Sciatic nerve (tissue), 2 donors: ENCODE data around the gene PGK1. TPM values are rescaled to one million over a fixed set of nuclear protein-coding genes. Genes with fewer than 3 reads are reported as not detected.
"Not testable (repeated sequence)": the region's sequence is repeated elsewhere in the genome, so short reads cannot be mapped to it uniquely, and the experiment has no call there.

Experiments
- ATAC-seq: fragments of 200-7000 bp; cut with Tn5 transposase; one replicate; pipeline ENCODE4 v1.9.1; 2020; ENCODE audit warnings: mild to moderate bottlenecking, moderate library complexity
- DNase-seq: peaks from one replicate; pipeline ENCODE4 v3.0.0-alpha.2; 2020; ENCODE audit warnings: low spot score
- intact Hi-C: fragments of 100-400 bp; cut with DNase I; formaldehyde crosslinking; loops from one replicate; pipeline ENCODE4 v1.14.2; 2022
- total RNA-seq: library from RNA; stranded (reverse); fragmentation: NEBNext Ultra II Directional; extraction: Animal tissue kit (Norgen Biotek cat#: 25700); gene quantifications from one replicate; pipeline ENCODE4 v1.2.1, GENCODE V29; 2021
- donor health status: DM: no; HTN: no; CAD: no.
- donor health status: DM: no; HTN: no; CAD: no.

The PGK1 gene
- total RNA-seq, 1 donor from 2014 or later, result 194 TPM

DNA sequence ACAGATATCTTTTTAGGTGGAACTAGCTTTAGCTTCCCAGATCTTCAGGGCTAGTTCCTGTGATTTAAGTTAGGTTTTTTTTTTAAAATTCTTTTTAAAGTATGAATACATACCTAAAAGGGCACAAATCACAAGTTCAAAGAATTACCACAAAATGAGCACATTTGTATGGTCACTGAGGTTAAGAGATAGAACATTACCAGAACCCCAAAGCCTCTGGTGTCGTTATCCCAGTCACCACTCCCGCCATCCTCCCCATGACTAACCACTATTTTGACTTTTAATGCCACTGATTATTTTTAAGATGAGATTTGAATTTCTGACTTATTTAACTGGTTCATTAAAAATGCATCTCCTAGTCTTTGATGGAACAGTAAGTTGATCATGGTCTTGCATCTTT is 5.4 kb downstream of the PGK1 start:
- no peak for ATAC-seq
- intact Hi-C loops, result no loop called here
- no peak for DNase-seq

DNA sequence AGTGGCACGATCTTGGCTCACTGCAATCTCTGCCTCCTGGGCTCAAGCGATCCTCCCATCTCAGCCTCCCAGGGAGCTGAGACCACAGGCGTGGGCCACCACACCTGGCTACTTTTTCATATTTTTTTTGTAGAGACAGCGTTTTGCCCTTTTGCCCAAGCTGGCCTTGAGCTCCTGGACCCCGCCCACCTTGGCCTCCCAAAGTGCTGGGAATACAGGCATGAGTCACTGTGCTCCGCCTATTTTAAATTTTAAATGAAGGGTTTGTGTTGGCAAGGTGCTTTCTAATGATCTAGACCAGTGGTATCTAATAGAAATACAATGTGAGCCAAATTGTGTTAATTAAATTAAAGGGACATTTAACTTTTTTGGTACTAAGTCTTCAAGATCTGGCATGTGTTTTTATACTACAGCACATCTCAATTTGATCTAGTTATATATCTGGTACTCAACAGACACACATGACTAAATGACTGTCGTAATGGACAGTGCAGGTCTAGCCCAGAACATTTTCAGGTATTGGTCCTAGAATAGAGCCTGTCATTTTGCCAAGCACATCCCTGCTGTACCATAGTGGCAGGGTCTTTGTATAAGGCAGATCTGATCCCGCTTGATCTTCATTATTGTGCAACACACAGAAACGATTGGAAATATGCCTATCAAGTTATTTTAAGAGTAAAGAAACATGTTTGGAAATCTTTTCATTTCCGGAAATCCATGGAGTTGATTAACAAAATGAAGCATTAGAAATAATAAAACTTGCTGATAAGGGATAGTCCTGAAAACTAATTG is 7.3 kb downstream of the PGK1 start:
- intact Hi-C loops, result no loop called here
- no peak for DNase-seq
- no peak for ATAC-seq

DNA sequence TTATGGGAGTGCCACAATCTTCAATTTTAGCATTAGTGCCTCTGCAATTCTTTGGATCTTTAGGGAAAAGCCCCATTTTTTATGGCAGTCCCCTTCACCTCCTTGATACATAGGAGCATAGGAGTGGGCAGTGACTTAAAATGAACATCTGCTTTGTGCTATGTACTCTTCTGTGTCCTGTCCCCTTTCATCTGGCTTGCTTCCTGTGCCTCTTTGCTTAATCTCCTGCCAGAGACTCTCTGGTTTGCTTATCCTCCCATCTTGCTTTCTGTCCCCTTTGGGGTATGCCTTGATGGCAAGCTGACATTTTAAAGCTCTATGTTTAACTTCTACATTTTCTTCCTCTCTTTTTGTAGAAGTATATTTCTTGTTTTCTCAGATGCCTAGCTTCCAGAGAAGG is 12.3 kb downstream of the PGK1 start:
- ATAC-seq, result no peak
- intact Hi-C loops, result no loop called here
- no peak for DNase-seq

DNA sequence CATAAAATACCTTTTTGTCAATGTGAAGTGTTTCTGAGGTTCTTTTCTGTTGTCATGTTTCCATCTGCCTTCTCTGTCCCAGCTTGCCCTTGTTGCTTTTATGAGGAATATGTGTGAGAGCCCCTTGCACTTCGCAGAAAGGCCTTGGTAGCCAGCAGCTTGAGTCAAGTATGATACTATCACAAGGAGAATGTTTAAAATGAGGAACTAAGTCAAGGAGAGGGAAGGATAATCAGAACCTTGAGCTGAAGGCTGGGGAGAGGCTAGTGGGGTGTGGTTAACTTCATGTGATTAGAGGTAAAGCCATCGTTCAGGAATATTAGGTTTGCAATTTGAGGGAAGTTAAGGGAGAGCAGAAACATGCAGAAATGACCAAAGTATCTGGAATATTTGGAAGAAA is 12.7 kb downstream of the PGK1 start:
- no peak for DNase-seq
- intact Hi-C loops, result no loop called here
- ATAC-seq, result no peak

DNA sequence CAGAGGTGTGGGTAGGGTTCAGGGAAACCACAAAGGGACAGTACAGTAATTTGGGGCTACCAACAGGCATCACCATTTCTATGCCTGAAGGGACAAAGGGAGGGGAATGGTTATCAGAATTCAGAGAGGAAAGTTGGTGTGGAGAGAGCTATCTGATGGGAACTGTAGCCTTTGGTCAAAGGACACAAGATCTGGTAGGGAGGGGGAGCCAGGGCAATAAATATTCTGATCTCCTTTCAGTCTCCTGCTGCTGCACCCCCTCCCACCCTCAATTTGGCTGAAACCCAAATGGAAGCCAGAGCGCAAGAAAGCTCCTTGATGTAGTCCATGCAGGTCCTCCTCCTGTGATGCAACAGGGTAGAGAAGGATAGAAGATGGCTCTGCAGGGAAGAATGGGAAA is 14.6 kb downstream of the PGK1 start:
- intact Hi-C loops, result no loop called here
- DNase-seq (no peak), ATAC-seq (no peak)

DNA sequence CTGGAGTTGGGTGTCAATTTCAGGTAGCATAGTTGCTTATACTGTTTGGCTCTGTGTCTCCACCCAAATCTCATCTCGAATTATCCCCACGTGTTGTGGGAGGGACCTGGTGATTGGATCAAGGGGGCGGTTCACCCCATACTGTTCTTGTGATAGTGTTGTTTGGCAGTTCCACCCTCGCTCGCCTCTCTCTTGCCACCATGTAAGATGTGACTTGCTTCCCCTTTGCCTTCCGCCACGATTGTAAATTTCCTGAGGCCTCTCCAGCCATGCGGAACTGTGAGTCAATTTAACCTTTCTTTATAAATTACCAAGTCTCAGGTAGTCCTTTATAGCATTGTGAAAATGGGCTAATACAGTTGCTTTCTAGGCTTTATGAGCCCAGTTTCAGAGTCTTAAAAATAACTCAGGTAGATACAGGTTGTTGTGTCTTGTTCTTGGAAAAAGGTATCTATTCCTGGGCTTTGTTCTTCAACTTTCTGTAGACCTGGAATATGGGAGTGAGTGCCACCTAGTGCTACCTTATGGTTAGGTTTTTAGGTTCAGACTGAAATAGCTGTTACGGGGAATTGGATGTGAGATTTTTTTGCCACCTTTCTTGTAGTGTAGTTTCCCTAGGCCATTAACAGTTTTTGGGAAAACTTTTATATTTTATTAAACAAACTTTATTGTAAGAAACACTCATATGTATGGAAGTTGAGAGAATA is 15.6 kb downstream of the PGK1 start:
- intact Hi-C loops, result no loop called here
- ATAC-seq (no peak), DNase-seq (no peak)

DNA sequence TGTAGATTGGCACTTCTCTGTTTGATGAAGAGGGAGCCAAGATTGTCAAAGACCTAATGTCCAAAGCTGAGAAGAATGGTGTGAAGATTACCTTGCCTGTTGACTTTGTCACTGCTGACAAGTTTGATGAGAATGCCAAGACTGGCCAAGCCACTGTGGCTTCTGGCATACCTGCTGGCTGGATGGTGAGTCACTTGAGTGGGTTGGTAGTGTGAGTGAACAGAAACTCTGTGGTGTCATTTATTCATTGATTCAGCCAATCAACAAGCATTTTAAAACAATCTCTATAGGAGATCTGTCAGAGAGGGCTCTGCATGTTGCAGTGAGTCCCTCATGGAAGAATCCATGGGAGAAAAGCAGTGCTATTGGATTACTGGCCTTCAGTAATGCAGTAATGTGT is 19.1 kb downstream of the PGK1 start:
- no peak for ATAC-seq
- intact Hi-C loops, result no loop called here
- no peak for DNase-seq

DNA sequence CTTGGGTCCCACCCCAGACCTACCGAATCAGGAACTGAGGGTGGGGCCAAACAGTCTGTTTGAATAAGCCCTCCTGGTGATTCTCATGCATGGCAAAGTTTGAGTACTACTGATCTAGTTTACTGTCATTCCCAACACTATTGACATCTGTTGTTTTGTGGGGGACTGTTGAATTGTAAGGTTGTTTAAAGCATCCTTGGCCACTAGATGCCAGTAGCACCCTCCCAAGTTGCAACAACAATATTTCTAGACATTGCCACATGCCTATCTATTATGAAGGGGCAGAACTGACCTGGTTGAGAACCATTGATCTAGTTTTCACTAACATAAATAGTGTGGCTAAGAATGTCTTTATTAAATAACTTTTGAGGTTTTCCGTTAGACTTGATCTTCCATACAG is 20.3 kb downstream of the PGK1 start:
- no peak for DNase-seq
- ATAC-seq, result no peak
- intact Hi-C loops, result no loop called here

DNA sequence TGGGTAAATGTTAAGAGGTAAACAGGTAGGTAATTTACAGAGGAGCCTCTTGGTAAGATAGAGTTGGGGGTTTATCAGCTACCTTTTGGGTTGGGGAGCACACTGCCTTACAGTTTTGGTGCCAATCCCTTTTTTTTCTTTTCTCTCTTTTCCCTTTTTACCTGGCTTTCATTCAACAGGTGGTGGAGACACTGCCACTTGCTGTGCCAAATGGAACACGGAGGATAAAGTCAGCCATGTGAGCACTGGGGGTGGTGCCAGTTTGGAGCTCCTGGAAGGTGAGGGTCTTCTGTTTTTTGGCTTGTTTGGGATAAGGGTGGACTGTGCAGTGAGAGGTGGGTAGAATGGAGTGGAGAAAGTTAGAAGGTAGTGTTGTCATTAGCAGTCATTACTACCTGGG is 21.1 kb downstream of the PGK1 start:
- intact Hi-C loops, result no loop called here
- ATAC-seq (no peak), DNase-seq (no peak)

DNA sequence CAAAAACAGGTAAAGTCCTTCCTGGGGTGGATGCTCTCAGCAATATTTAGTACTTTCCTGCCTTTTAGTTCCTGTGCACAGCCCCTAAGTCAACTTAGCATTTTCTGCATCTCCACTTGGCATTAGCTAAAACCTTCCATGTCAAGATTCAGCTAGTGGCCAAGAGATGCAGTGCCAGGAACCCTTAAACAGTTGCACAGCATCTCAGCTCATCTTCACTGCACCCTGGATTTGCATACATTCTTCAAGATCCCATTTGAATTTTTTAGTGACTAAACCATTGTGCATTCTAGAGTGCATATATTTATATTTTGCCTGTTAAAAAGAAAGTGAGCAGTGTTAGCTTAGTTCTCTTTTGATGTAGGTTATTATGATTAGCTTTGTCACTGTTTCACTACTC is 21.7 kb downstream of the PGK1 start:
- intact Hi-C loops, DNase-seq, ATAC-seq: not testable (repeated sequence)

DNA sequence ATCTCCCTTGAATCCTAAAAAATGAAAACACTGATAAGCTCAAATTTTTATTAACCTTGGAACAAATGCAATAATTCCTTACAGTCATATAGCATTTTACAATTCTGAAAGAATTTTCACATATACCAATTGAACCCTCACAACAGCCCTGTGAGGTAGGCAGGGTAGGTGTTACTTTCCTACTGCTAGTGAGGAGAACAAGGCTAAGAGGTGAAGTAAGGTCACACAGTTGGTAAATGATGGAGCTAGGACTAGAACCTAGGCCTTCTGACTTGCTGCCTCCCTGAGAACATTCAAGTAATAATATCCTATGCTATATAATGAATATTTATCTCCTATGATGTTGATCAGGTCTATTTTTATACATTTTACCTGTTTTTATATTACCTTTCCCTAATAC is 25.7 kb downstream of the PGK1 start:
- no peak for ATAC-seq

DNA sequence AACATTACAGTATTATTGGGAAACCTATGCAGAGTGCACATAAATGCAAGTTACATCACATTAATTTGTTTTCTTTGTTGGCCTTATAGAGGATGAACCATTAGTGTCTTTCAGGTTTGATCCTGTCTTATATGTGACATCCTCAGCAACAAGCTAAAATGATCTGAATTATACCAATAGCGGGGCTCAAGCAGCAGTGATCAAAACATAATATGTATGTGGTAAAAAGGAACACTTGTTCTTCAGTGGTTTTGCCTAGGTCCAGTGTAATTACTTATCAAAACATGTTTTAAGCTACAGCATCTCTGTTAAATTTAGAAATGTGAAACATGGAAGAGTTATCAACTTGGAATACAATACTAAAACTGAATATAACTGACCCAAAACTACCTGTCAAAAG is 26.3 kb downstream of the PGK1 start:
- intact Hi-C loops, result no loop called here
- ATAC-seq, result no peak
- no peak for DNase-seq

More for the DNA sequence above, 25.7 kb downstream of the PGK1 start:
- no peak for DNase-seq
- intact Hi-C loops, result no loop called here

DNA sequence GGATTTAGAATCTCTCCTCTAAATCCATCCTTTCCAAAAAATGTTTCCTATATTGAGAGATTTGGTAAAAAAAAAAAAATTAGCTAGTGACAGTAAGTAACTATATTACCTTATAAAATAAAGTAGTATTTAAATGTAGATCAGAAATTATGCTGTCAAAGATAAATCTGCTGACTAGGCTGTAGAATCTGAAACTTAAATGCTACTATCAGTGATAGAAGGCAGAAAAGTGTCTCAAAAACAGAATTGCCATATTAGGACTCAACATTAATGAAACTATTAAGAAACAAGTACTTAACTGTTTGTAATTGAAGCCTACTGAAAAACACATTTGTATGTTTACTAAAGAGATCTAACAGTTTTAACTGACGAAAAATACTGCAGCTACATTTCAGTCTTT is 27.1 kb downstream of the PGK1 start:
- intact Hi-C loops, result no loop called here
- DNase-seq, result no peak
- ATAC-seq, result no peak

DNA sequence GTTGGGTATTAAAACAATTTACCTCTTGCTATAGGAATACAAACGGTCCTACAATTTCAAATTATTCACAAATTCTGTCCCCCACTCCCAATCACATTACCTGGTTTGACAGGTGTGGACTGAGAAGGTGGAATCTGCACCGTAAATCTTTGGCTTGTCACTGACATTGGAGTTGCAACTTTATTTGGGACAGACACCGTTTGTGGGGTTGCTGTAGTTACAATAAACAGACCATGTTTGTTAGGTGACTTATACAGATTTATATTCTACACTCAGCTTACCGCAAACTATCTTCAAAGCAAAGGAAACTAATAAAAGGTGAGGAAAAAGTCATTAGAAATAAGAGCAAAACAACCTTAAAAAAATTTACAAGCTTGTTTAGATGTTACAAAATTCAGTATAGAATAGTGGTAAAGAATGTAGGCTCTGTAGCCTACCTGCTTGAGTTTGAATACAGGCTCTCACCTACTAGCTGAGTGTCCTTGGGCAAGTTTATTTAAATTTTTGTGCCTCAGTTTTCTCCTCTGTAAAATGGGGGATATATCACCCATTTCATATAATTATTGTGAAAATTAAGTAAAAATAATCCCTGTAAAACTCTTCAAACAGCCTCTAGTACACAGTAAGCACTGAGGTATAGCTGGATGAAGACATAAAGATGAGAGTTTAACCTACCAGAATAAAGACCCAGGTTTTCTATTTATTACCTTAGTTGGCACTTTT is 29.4 kb downstream of the PGK1 start:
- ATAC-seq, result no peak
- DNase-seq, result no peak
- intact Hi-C loops, result no loop called here

DNA sequence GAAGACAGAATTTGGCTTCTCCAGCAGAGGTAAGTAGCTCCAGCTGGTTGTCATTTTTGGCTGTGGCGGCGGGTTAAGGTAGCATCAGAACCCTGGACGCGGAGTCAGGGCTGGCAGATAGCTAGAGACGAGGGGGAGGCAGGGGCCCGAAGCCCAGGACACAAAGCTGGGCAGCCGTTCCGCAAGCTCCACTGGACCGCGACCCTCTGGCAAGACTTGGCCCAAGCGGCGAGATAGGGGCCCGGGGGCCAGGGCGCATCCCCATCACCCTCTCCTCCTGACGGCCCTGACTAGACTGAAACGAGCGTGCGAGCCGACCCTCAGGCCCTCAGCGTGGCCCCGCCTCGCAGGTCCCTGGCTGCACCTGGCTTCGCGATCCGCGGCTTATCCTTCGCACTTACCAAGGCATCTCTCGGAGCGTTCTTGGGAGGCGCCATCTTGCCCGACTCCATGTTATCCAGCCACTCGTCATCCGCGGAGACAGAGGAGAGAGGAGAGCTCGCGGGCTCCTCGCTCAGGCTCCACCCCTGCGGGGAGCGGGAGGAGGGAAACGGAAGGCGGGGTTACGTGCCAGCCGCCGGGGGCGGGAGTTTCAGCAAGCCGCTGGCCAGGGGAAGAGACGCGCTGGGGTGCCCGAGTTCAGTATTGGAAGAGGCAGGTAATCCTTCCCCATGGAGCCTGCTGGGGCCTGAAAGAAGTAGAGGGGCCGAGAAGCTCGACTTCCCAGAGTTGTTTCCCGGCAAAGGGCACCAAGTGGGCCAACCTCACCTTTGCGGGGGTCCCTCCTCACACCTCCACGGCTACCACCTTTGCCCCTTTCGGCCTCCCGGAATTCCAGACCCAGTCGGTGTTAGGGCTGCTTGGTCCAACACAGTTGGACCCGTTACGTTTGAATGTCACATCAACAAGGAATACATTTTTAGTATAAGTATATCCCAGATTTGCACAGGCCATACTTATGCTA is 35.4 kb downstream of the PGK1 start, which contains the start of gene TAF9B:
TAF9B (minus strand) TSS at position 491 of the 964 bp plus-strand sequence; CDS start at position 452, 39 bp downstream.
- peak; percentile 99 for ATAC-seq
- intact Hi-C loops, result no loop called here
- DNase-seq, result peak; percentile 91

DNA sequence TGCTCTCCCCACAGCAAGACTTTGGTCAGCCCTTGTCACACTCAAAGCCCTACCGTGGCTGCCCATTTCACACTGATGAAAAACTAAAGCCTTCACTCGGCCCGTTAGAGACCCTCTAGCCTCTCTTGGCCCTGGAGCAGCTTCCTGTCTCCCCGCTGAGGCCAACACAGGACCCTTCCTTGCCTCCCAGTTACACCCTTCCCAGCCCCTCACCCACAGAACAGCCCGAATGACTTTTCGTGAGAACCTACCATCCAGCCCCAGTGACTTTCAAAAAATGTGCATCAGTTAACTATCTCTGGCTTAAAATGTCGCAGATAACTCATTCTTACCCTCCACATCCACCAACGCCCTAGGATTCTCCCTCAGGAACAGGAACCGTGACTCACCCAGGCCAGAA is 36.2 kb downstream of the PGK1 start:
- intact Hi-C loops, result no loop called here
- ATAC-seq (no peak), DNase-seq (no peak)

DNA sequence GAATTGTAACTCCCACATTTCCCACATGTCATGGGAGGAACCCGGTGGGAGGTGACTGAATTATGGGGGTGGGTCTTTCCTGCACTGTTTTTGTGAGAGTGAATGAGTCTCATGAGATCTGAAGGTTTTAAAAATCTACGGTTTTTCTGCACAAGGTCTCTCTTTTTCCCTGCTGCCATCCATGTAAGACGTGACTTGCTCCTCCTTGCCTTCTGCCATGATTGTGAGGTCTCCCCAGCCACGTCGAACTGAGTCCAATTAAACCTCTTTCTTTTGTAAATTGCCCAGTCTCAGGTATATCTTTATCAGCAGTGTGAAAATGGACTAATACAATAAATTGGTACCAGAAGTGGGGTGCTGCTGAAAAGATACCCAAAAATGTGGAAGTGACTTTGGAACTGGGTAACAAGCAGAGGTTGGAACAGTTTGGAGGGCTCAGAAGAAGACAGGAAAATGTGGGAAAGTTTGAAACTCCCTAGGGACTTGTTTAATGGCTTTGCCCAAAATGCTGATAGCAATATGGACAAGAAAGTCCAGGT is 43.0 kb downstream of the PGK1 start:
- DNase-seq, ATAC-seq, intact Hi-C loops: not testable (repeated sequence)

DNA sequence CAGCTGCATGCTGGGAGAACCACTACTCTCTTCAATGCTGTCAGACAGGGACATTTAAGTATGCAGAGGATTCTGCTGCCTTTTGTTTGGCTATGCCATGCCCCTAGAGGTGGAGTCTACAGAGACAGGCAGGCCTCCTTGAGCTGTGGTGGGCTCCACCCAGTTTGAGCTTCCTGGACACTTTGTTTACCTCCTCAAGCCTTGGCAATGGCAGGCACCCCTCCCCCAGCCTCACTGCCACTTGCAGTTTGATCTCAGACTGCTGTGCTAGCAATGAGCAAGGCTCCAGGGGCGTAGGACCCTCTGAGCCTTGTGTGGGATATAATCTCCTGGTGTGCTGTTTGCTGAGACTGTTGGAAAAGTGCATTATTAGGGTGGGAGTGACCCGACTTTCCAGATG is 53.3 kb downstream of the PGK1 start:
- not testable (repeated sequence) for ATAC-seq, DNase-seq
- intact Hi-C loops, result loop anchor here (5.0 kb wide), 1 partner anchor 235 kb away; no protein-coding TSS in a partner anchor
